Panc1 (cell line): ENCODE results near the gene LAYN. TPM values are rescaled to one million over a fixed set of nuclear protein-coding genes. Genes with fewer than 3 reads are reported as not detected.

Experiments used
- ATAC-seq: fragments of 200-7000 bp; cut with Tn5 transposase; 2 replicates; pipeline ENCODE4 v1.9.1; 2020; ENCODE audit warnings: mild to moderate bottlenecking, moderate library complexity
- BruUV-seq: library from RNA; stranded (reverse); fragments of 400-500 nt; replicated peaks from 2 replicates; lab custom pipeline; 2021; lab: Mats Ljungman, UMichigan
- CTCF ChIA-PET: fragments of 300-600 bp; sonication (Branson Sonifier 250); formaldehyde crosslinking; loops from one replicate; lab custom pipeline; 2022; ENCODE audit warnings: antibody characterized with exemption; lab: Charles Lee
- POLR2A ChIA-PET: fragments of 300-600 bp; sonication (Branson Sonifier 250); formaldehyde crosslinking; loops from one replicate; lab custom pipeline; 2022; ENCODE audit warnings: antibody characterized with exemption; lab: Charles Lee
- DNase-seq: peaks from one replicate; pipeline ENCODE4 v3.0.0-alpha.2; 2010; ENCODE audit warnings: low read depth, low spot score
- H3K27ac ChIP-seq: 2 replicates; pipeline ENCODE4 v1.5.1; 2011; ENCODE audit warnings: mild to moderate bottlenecking, low read length, inconsistent platforms
- H3K27me3 ChIP-seq: fragments of 200-500 bp; sonication (Bioruptor generic); 2 replicates; pipeline ENCODE4 v1.6.0; 2014; ENCODE audit warnings: low read length, inconsistent platforms; ENCODE audit not compliant: control insufficient read depth, insufficient read depth
- H3K36me3 ChIP-seq: fragments of 200-500 bp; sonication (Bioruptor generic); 2 replicates; pipeline ENCODE4 v1.5.1; 2014; ENCODE audit warnings: inconsistent platforms, mild to moderate bottlenecking, low read length, moderate library complexity; ENCODE audit not compliant: control insufficient read depth, insufficient read depth
- H3K4me1 ChIP-seq: 2 replicates; pipeline ENCODE4 v1.5.1; 2011; ENCODE audit warnings: inconsistent platforms, mild to moderate bottlenecking, low read length, moderate library complexity; ENCODE audit not compliant: control insufficient read depth, insufficient read depth
- H3K4me3 ChIP-seq, 2 experiments: 2 replicates each; pipeline ENCODE4 v1.5.1; 2011 to 2012; ENCODE audit warnings: low read depth in 2 of 2, low read length in 2 of 2, mild to moderate bottlenecking in 2 of 2, inconsistent platforms in 1 of 2, moderate library complexity in 1 of 2
- H3K9me3 ChIP-seq: fragments of 200-500 bp; sonication (Bioruptor generic); 2 replicates; pipeline ENCODE4 v1.5.1; 2014; ENCODE audit warnings: low read depth, mild to moderate bottlenecking, inconsistent platforms, low read length, moderate library complexity; ENCODE audit not compliant: control insufficient read depth, insufficient read depth
- CTCF ChIP-seq: fragments of 450-650 bp; IDR thresholded peaks from 2 replicates; pipeline ENCODE4 v1.5.1; 2017; ENCODE audit warnings: mild to moderate bottlenecking
- POLR2AphosphoS5 ChIP-seq: IDR thresholded peaks from 2 replicates; pipeline ENCODE4 v1.6.1; 2012; ENCODE audit warnings: mild to moderate bottlenecking, low read depth, low read length, moderate library complexity
- REST ChIP-seq, 2 experiments: IDR thresholded peaks; 2 replicates each; pipeline ENCODE4 v1.6.1; 2011 to 2012; ENCODE audit warnings: low read depth in 2 of 2, control low read depth in 1 of 2, low read length in 1 of 2, mild to moderate bottlenecking in 1 of 2, moderate library complexity in 1 of 2; ENCODE audit not compliant: insufficient read depth in 1 of 2
- SIN3A ChIP-seq: IDR thresholded peaks from 2 replicates; pipeline ENCODE4 v1.6.1; 2012; ENCODE audit warnings: low read depth, mild to moderate bottlenecking, low read length, moderate library complexity, borderline replicate concordance; ENCODE audit not compliant: insufficient read depth
- TCF7L2 ChIP-seq: IDR thresholded peaks from 2 replicates; pipeline ENCODE4 v1.6.1; 2011; ENCODE audit warnings: mild to moderate bottlenecking, low read depth, low read length, inconsistent platforms
- in situ Hi-C: cut with HindIII; loops from 2 replicates; pipeline ENCODE4 v1.10.0; 2016; ENCODE audit warnings: low sequenced_read_pairs, low pct_unique_long_range_greater_than_20kb
- intact Hi-C: fragments of 100-400 bp; cut with micrococcal nuclease; formaldehyde crosslinking; loops from one replicate; pipeline ENCODE4 v1.10.0; 2022; ENCODE audit not compliant: unreplicated experiment
- total RNA-seq: library from RNA; stranded (reverse); gene quantifications from one replicate; pipeline ENCODE4 v1.2.1, GENCODE V29; 2021; ENCODE audit not compliant: unreplicated experiment

The LAYN gene
- total RNA-seq, 1 experiment from 2014 or later, result 3.6 TPM

GRCh38 chr11:111527279-111527678, 13.2 kb upstream of the LAYN start:
- no peak for ATAC-seq
- DNase-seq, result no peak
- Histone ChIP-seq H3K9me3 (no peaks in the 10 kb centered on the region), H3K4me3 (no peak overlapping the region), H3K27me3 (no peaks in the 10 kb centered on the region; the same call in 1 of the 2 replicates), H3K27ac (no peak overlapping the region), H3K36me3 (no peaks in the 10 kb centered on the region), H3K4me1 (peaks cover 4% of the 10 kb centered on the region; the same call in 1 of the 2 replicates)
- TF ChIP-seq REST (IDR thresholded peaks at IDR 0.05; ENCODE audit: insufficient read depth in 1 of 2, low read depth in 2 of 2, low read length in 1 of 2) (no peak), TCF7L2 (no peak), SIN3A (no peak)
- no TSS peak for BruUV-seq
- in situ Hi-C loops, result no loop called here
- ChIA-PET CTCF (no interaction called here), POLR2A (no interaction called here)
- intact Hi-C loops, result no loop called here

GRCh38 chr11:111528557-111528956, 12.0 kb upstream of the LAYN start:
- CTCF ChIA-PET, result no interaction called here

More at GRCh38 chr11:111528557-111528956, 12.0 kb upstream of the LAYN start:
- no peak for ATAC-seq
- Histone ChIP-seq H3K27ac (no peak overlapping the region), H3K4me3 (no peak overlapping the region), H3K27me3 (no peaks in the 10 kb centered on the region; the same call in 1 of the 2 replicates), H3K9me3 (no peaks in the 10 kb centered on the region), H3K4me1 (peaks cover 4% of the 10 kb centered on the region; the same call in 1 of the 2 replicates), H3K36me3 (no peaks in the 10 kb centered on the region)
- no TSS peak for BruUV-seq
- in situ Hi-C loops (no loop called here), intact Hi-C loops (no loop called here)
- DNase-seq, result no peak
- POLR2A ChIA-PET, result no interaction called here
- TF ChIP-seq TCF7L2 (no peak), POLR2AphosphoS5 (no peak), REST (IDR thresholded peaks at IDR 0.05; ENCODE audit: insufficient read depth in 1 of 2, low read depth in 2 of 2, low read length in 1 of 2) (no peak), SIN3A (no peak), CTCF (peak; percentile 35; the same call in 1 of the 2 replicates)
